ENCODE results near the gene MREG. TPM values are rescaled to one million over a fixed set of nuclear protein-coding genes. Genes with fewer than 3 reads are reported as not detected.

The MREG gene
- total RNA-seq, 4 donors from 2014 or later: 0.36 to 0.40 TPM; not detected in 2

GRCh38 chr2:215946586-215946985, 66.8 kb downstream of the MREG start:
- no peak overlapping the region for H3K4me3 ChIP-seq
- in situ Hi-C loops (cut with MboI; ENCODE audit: low sequenced_read_pairs in 4 of 4) (no loop called here), intact Hi-C loops (cut with DNase I; ENCODE audit: low total_unique reads) (no loop called here)
- no peaks in the 10 kb centered on the region for H3K36me3 ChIP-seq
- DNase-seq: no peak
- H3K4me1 ChIP-seq: no peaks in the 10 kb centered on the region
- ATAC-seq: no peak
- H3K27me3 ChIP-seq: no peaks in the 10 kb centered on the region
- TF ChIP-seq POLR2A (IDR thresholded peaks at IDR 0.05): no peak
- TF ChIP-seq CTCF (IDR thresholded peaks at IDR 0.05 in 4 of 5, conservative IDR thresholded peaks at IDR 0.05 in 1 of 5): no peak
- H3K27ac ChIP-seq: no peak overlapping the region
- H3K9me3 ChIP-seq: no peaks in the 10 kb centered on the region

GRCh38 chr2:215942194-215942593, 71.2 kb downstream of the MREG start:
- in situ Hi-C loops (cut with MboI; ENCODE audit: low sequenced_read_pairs in 4 of 4): no loop called here
- Histone ChIP-seq H3K4me3 (no peak overlapping the region), H3K4me1 (no peaks in the 10 kb centered on the region), H3K27ac (no peak overlapping the region), H3K27me3 (no peaks in the 10 kb centered on the region), H3K9me3 (no peaks in the 10 kb centered on the region), H3K36me3 (no peaks in the 10 kb centered on the region)
- no peak for DNase-seq
- no peak for ATAC-seq
- intact Hi-C loops (cut with DNase I; ENCODE audit: low total_unique reads): no loop called here
- no peak for TF ChIP-seq CTCF (IDR thresholded peaks at IDR 0.05 in 4 of 5, conservative IDR thresholded peaks at IDR 0.05 in 1 of 5)
- TF ChIP-seq POLR2A (IDR thresholded peaks at IDR 0.05): no peak

- Histone ChIP-seq H3K9me3 (no peaks in the 10 kb centered on the region), H3K4me3 (no peak overlapping the region), H3K27me3 (no peaks in the 10 kb centered on the region), H3K36me3 (no peaks in the 10 kb centered on the region), H3K27ac (no peak overlapping the region), H3K4me1 (no peaks in the 10 kb centered on the region)
- intact Hi-C loops (cut with DNase I; ENCODE audit: low total_unique reads): no loop called here
- in situ Hi-C loops (cut with MboI; ENCODE audit: low sequenced_read_pairs in 4 of 4): no loop called here
- ATAC-seq: no peak
- TF ChIP-seq CTCF (IDR thresholded peaks at IDR 0.05 in 4 of 5, conservative IDR thresholded peaks at IDR 0.05 in 1 of 5): no peak
- TF ChIP-seq POLR2A (IDR thresholded peaks at IDR 0.05): no peak
- no peak for DNase-seq
Measured at GRCh38 chr2:215941726-215942125, 71.6 kb downstream of the MREG start.

GRCh38 chr2:215940645-215941184, 72.6 kb downstream of the MREG start:
- H3K27ac ChIP-seq: no peak overlapping the region
- H3K9me3 ChIP-seq: no peaks in the 10 kb centered on the region
- H3K27me3 ChIP-seq: no peaks in the 10 kb centered on the region
- H3K4me1 ChIP-seq: no peaks in the 10 kb centered on the region
- intact Hi-C loops (cut with DNase I; ENCODE audit: low total_unique reads) (no loop called here), in situ Hi-C loops (cut with MboI; ENCODE audit: low sequenced_read_pairs in 4 of 4) (no loop called here)
- no peak for DNase-seq
- no peak overlapping the region for H3K4me3 ChIP-seq
- ATAC-seq: no peak
- TF ChIP-seq POLR2A (IDR thresholded peaks at IDR 0.05) (no peak), CTCF (IDR thresholded peaks at IDR 0.05 in 4 of 5, conservative IDR thresholded peaks at IDR 0.05 in 1 of 5) (no peak)
- H3K36me3 ChIP-seq: no peaks in the 10 kb centered on the region

- H3K4me3 ChIP-seq: no peak overlapping the region
- H3K36me3 ChIP-seq: no peaks in the 10 kb centered on the region
- no peaks in the 10 kb centered on the region for H3K4me1 ChIP-seq
- H3K9me3 ChIP-seq: no peaks in the 10 kb centered on the region
- H3K27me3 ChIP-seq: no peaks in the 10 kb centered on the region
- in situ Hi-C loops (cut with MboI; ENCODE audit: low sequenced_read_pairs in 4 of 4) (no loop called here), intact Hi-C loops (cut with DNase I; ENCODE audit: low total_unique reads) (no loop called here)
- TF ChIP-seq POLR2A (IDR thresholded peaks at IDR 0.05): no peak
- TF ChIP-seq CTCF (IDR thresholded peaks at IDR 0.05 in 4 of 5, conservative IDR thresholded peaks at IDR 0.05 in 1 of 5): no peak
- DNase-seq (no peak), ATAC-seq (no peak)
- H3K27ac ChIP-seq: no peak overlapping the region
Measured at GRCh38 chr2:215937190-215937589, 76.2 kb downstream of the MREG start.
